ENCODE data around the gene LYZL1.
"Not testable (repeated sequence)": the region's sequence is repeated elsewhere in the genome, so short reads cannot be mapped to it uniquely, and the experiment has no call there.

Gene LYZL1

GRCh38 chr10:29263506-29263905, 25.4 kb upstream of the LYZL1 start:
- DNase-seq, result no peak

DNA sequence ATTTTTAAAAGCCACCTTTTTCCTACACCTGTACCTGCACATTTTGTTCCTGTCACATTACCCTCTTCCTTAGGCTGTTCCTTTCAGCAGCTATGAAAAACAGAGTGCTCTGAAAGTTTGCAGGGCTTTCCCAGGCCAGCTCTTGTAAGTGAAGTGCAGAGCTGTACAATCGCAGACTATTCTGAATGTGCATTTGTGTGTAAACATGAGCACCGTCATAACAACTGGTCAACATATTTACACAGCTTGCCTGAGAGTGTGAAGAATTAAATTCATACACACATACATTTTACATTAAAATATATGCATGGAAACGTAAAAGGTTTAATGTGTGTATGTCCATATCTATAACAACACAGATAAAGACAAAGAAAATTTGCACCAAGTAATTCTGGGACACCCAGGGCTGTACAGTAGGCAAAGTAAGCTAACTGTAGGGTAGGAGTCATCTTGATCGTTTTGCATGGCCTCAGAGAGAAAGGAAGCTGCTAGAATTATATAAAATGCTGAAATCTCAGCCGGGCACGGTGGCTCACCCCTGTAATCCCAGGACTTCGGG, 23.6 kb upstream of the LYZL1 start:
- DNase-seq, result no peak

DNA sequence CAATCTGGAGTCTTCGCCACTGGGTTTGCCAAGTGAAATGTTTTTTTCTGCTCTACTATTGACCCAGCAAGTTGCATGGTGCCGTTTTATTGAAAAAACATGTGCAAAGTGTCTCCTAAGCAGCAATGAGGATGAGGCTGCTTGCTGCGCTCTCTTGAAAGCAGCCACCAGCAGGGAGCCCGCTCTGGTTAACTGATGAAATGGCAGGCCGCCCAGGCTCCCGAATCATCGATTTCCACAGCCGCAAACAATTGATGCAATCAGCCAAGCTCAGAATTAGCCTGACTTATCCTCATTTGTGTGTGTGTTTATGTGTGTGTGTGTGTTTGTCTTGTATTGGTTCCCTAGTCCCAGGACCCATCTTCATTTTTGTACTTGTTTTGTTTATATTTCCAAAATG, 22.2 kb upstream of the LYZL1 start:
- no peak for DNase-seq

- DNase-seq, result no peak
Observed at GRCh38 chr10:29268011-29268410, 20.9 kb upstream of the LYZL1 start.

- DNase-seq, result no peak
Observed at GRCh38 chr10:29269486-29269885, 19.4 kb upstream of the LYZL1 start.

GRCh38 chr10:29270883-29271282, 18.0 kb upstream of the LYZL1 start:
- DNase-seq, result no peak

DNA sequence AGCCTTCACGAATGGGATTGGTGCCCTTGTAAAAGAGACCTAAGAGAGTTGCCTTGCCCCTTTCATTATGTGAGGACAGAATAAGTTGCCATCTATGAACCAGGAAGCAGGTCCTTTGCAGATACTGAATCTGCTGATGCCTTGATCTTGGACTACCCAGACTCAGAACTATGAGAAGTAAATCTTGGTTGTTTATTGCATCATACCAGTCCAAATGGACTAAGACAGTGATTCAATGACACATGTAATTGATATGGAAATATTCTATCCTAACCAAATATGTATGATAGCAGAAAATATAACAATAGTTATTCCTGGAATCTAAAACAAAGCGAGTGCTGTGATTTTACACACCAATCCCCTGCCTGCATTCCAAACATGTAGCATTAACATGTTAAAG, 17.0 kb upstream of the LYZL1 start:
- no peak for DNase-seq

GRCh38 chr10:29273478-29273877, 15.4 kb upstream of the LYZL1 start:
- DNase-seq, result no peak

DNA sequence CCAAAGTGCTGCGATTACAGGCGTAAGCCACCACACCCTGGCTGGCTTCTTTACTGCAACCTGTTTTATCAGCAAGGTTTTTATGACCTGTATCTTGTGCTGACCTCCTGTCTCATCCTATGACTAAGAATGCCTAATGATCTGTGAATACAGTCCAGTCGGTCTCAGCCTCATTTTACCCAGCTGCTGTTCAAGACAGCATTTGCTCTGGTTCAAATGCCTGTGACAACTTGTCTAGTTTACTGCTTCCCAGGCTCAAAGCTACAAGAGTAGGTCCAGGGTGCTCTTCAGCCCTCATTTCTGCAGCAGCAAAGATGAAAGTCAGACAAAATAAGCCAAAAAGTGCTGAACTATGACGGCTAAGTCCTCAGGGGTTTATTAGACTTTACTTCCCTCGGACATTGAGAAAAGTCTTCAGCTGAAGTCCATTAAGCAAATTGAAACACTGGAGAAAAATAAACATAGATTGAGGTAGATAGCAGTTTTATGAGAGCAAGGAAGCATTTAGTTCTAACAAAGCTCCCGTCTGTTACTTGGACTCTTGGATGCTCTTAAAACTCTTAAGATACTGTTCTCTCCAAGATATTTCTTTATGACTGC, 12.5 kb upstream of the LYZL1 start:
- no peak for DNase-seq

DNA sequence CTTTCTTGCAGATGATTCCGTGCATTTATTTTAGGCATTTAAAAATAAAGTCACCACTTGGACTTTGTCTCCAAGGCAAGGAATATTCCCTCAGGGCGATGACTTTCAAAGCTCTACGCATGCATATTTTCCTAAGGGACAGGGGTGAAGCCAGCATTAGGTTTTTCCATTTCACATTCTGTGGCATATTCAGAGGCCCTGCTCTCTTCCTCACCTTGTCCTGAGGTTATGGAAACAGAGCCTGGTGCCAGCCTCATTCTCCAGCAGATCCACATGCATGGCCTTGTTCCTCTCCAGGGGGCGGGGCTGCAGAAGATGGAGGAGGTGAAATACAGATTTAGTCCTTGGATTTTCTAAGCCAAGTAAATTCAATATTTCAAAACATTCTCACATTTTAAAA, 11.6 kb upstream of the LYZL1 start:
- no peak for DNase-seq

DNA sequence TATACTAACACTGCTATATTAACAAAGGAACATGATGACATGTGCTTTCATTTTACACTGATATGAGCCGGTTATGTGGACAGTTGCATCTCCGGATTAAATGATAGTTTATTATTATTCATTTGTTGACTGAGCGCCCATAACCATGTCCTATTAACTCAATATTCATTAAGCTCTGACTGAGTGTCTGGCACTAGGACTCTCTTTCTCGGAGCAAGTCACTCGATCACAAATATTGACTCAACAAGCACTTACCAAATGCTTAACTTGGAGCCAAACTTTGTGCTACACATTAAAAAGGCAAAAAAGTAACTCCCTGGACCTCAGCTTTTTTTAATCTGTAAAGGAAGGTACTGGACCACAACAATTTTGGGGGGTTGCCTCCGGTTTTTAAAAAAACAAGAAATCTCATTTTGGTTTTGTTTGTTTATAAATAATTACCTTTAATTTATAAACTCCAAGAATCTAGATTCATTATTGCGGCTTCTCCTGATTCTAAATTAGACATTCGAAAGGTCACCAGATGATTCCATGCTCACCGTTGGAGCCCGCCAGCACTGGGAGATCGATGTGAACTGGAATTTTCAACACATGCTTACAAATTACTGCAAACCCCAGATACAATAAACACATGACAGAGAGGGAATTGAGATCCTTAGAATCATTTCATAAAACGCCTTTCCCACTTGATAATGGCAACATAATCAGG, 8.9 kb upstream of the LYZL1 start:
- DNase-seq, result no peak

- DNase-seq, result no peak
Observed at GRCh38 chr10:29280488-29280840, 8.4 kb upstream of the LYZL1 start.

- DNase-seq, result no peak
Observed at GRCh38 chr10:29285624-29286051, 3.2 kb upstream of the LYZL1 start.

DNA sequence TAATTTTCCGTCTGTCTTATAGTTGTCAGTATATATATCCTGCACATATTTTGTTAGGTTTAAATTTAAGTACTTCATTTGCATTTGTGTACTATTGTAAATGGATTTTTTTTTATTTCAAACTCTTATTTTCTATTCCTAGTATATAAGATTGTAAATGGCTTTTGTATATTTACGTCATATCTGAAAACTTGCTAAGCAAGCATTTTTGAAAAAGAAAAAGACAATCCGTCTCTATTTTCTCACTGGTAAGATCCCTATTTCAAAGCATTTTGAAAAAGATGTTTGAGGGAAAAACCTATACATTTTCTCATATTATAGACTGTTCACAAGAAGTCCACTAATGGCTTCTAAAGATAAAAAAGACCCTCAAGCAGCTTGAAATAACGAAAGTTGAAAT, 1.2 kb upstream of the LYZL1 start:
- no peak for DNase-seq

GRCh38 chr10:29291561-29291960, 2.7 kb downstream of the LYZL1 start:
- DNase-seq, result not testable (repeated sequence)

GRCh38 chr10:29292406-29292805, 3.5 kb downstream of the LYZL1 start:
- not testable (repeated sequence) for DNase-seq

GRCh38 chr10:29295813-29296212, 6.9 kb downstream of the LYZL1 start:
- peak in 1 of 4 experiments; percentile 2 for DNase-seq

DNA sequence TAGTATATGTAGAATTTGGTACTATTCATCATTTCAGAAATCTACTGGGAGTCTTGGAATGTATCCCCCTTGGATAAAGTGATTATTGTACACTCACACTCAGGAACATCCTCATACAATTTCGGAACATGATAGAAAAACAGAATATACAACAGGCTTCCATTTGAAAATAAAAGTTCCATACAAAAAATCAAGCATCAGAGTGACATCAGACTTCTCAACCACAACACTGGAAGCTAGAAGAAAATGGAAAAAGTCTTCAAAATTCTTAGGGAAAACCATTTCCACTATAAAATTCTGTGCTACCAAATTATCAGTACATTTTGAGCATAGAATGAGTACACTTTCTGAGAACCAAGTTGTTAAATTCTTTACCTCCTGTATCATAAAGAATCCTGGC, 8.8 kb downstream of the LYZL1 start:
- no peak for DNase-seq

GRCh38 chr10:29301359-29301910, 12.6 kb downstream of the LYZL1 start:
- no peak for DNase-seq

DNA sequence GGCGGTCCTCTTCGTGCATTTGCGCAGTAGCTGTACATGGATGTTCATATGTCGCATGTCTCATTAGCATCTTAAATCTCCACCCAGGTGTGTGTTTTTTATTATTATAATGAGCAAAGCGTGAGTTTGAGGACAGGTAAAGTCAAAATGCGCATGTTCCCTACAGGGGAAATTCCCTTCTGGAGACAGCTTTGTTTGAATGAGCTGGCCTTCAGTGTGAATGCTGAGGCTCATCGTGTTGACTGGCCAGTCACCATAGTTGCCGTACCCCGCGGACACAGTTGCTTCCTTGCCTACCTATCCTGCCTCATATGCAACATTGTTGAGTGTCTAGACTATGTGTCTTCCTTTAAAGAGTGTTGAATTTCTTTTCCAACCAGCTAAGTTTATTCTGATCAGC, 13.6 kb downstream of the LYZL1 start:
- DNase-seq, result no peak

GRCh38 chr10:29304264-29304994, 15.6 kb downstream of the LYZL1 start:
- peak; percentile 60 to 69 (median 62) for DNase-seq

- no peak for DNase-seq
Observed at GRCh38 chr10:29304995-29305335, 16.1 kb downstream of the LYZL1 start.

DNA sequence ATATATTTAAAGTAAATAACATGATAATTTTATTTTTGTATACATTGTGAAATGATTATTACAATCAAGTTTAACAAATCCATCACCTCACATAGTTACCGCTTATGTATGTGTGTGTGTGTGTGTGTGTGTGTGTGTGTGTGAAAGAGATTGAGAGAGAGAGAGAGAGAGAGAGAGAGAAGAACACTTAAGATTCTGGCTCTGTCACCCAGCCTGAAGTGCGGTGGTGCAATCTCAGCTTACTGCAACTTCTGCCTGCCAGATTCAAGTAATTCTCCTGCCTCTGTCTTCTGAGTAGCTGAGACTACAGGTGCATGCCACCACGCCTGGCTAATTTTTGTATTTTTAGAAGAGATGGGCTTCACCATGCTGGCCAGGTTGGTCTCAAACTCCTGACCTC, 17.8 kb downstream of the LYZL1 start:
- DNase-seq, result no peak

GRCh38 chr10:29308142-29308541, 19.3 kb downstream of the LYZL1 start:
- not testable (repeated sequence) for DNase-seq

All from suppressor macrophage (primary cell).